Sigmoid colon (tissue), 4 donors: ENCODE measurements around the gene PTPRE.
A peak's percentile ranks its signal among the peaks of the same experiment; 100 is the strongest.

Source experiments
- CTCF ChIP-seq, 4 experiments: fragments of 450-650 bp in 3 of 4; fragments of 200-600 bp in 1 of 4; IDR thresholded peaks; one replicate each; pipeline ENCODE4 v1.5.1; 2016 to 2019; ENCODE audit warnings: antibody characterized with exemption in 4 of 4, mild to moderate bottlenecking in 3 of 4, moderate library complexity in 2 of 4
- POLR2A ChIP-seq, 2 donors: fragments of 450-650 bp; IDR thresholded peaks; one replicate each; pipeline ENCODE4 v1.6.1; 2016; ENCODE audit warnings: antibody characterized with exemption in 2 of 2, mild to moderate bottlenecking in 2 of 2, moderate library complexity in 2 of 2
- POLR2AphosphoS5 ChIP-seq, 4 donors: sonication (generic); formaldehyde crosslinking; IDR thresholded peaks; one replicate each; pipeline ENCODE4 v1.6.1; 2017; ENCODE audit warnings: antibody characterized with exemption in 4 of 4

- TF ChIP-seq CTCF (IDR thresholded peaks at IDR 0.05) (no peak), POLR2A (IDR thresholded peaks at IDR 0.05) (no peak), POLR2AphosphoS5 (IDR thresholded peaks at IDR 0.05) (peak in 1 of 4 donors; percentile 52)
Observed at GRCh38 chr10:128047991-128048818, 141.3 kb downstream of the PTPRE start.
